Urothelium cell line (cell line): ENCODE results near the gene TRIM22.
"Not testable (repeated sequence)": the region's sequence is repeated elsewhere in the genome, so short reads cannot be mapped to it uniquely, and the experiment has no call there.

Experiments used
- DNase-seq: peaks from one replicate; pipeline ENCODE4 v3.0.0; 2011; ENCODE audit warnings: low spot score, mixed read lengths
- FAIRE-seq: peaks from 2 replicates; lab custom pipeline; 2011; peaks lifted over from hg19 to GRCh38; lab: Jason Lieb, UNC

The TRIM22 gene

GRCh38 chr11:5689551-5689983 lies at the start of gene TRIM22:
TRIM22 (plus strand) TSS chr11:5689790; CDS start chr11:5696233, 6,443 bp downstream.
- FAIRE-seq (no peak), DNase-seq (peak; percentile 43)

GRCh38 chr11:5639953-5640352 lies 49.6 kb upstream of the TRIM22 start:
- no peak for FAIRE-seq

GRCh38 chr11:5643585-5643984 lies 46.0 kb upstream of the TRIM22 start:
- FAIRE-seq (no peak), DNase-seq (no peak)

More at GRCh38 chr11:5639953-5640352, 49.6 kb upstream of the TRIM22 start:
- no peak for DNase-seq

GRCh38 chr11:5646139-5646538 lies 43.5 kb upstream of the TRIM22 start:
- FAIRE-seq (no peak), DNase-seq (no peak)

GRCh38 chr11:5655474-5655873 lies 34.1 kb upstream of the TRIM22 start:
- DNase-seq: no peak
- FAIRE-seq: no peak

GRCh38 chr11:5656956-5657355 lies 32.6 kb upstream of the TRIM22 start:
- DNase-seq, FAIRE-seq: not testable (repeated sequence)

GRCh38 chr11:5658318-5658717 lies 31.3 kb upstream of the TRIM22 start:
- no peak for DNase-seq
- no peak for FAIRE-seq

- FAIRE-seq (no peak), DNase-seq (no peak)
These were observed 26.1 kb upstream of the TRIM22 start for GRCh38 chr11:5663511-5663910.

GRCh38 chr11:5665051-5665570 lies 24.5 kb upstream of the TRIM22 start:
- no peak for FAIRE-seq
- no peak for DNase-seq

GRCh38 chr11:5665746-5666401 lies 23.7 kb upstream of the TRIM22 start:
- no peak for FAIRE-seq
- DNase-seq: no peak

GRCh38 chr11:5666402-5666793 lies 23.2 kb upstream of the TRIM22 start:
- no peak for FAIRE-seq
- no peak for DNase-seq

GRCh38 chr11:5671831-5672230 lies 17.8 kb upstream of the TRIM22 start:
- FAIRE-seq: no peak
- no peak for DNase-seq

- DNase-seq: no peak
- FAIRE-seq: no peak
These were observed 15.2 kb upstream of the TRIM22 start for GRCh38 chr11:5674391-5674790.

- FAIRE-seq (no peak), DNase-seq (no peak)
These were observed 9.8 kb upstream of the TRIM22 start for GRCh38 chr11:5679811-5680210.

- not testable (repeated sequence) for FAIRE-seq, DNase-seq
These were observed 6.6 kb upstream of the TRIM22 start for GRCh38 chr11:5682890-5683441.

- not testable (repeated sequence) for FAIRE-seq, DNase-seq
These were observed 6.0 kb upstream of the TRIM22 start for GRCh38 chr11:5683620-5684019.

GRCh38 chr11:5684036-5684645 lies 5.4 kb upstream of the TRIM22 start:
- FAIRE-seq: no peak
- DNase-seq: no peak

GRCh38 chr11:5684646-5685362 lies 4.8 kb upstream of the TRIM22 start, which contains the start of gene TRIM5:
TRIM5 (minus strand) TSS chr11:5685074; CDS start chr11:5680177, 4,897 bp downstream.
- FAIRE-seq (no peak), DNase-seq (peak; percentile 94)

GRCh38 chr11:5686426-5686825 lies 3.2 kb upstream of the TRIM22 start:
- FAIRE-seq (no peak), DNase-seq (no peak)

- no peak for FAIRE-seq
- no peak for DNase-seq
These were observed 1.1 kb upstream of the TRIM22 start for GRCh38 chr11:5688482-5688881.

- DNase-seq: no peak
- FAIRE-seq: no peak
These were observed 626 bp downstream of the TRIM22 start for GRCh38 chr11:5690216-5690615.
